Stimulated activated memory B cell treated with anti-CD40 and anti-IgM and Interleukin-4, amounts not matched to agents 10 μg/mL and 1 μg/mL and 100 μg/mL, for 72 hours (primary cell): ENCODE measurements around the gene TUBB1.
A peak's percentile ranks its signal among the peaks of the same experiment; 100 is the strongest.

Source experiments
- ATAC-seq: fragments of 150-1000 bp; cut with Tn5 transposase; 2 replicates; pipeline ENCODE4 v1.10.0; 2021
- H3K27ac Mint-ChIP-seq: one replicate; pipeline ENCODE4 v1.8.0; 2022; ENCODE audit warnings: mild to moderate bottlenecking, mixed read lengths
- H3K27me3 Mint-ChIP-seq: one replicate; pipeline ENCODE4 v1.8.0; 2022; ENCODE audit warnings: mixed read lengths
- H3K36me3 Mint-ChIP-seq: one replicate; pipeline ENCODE4 v1.8.0; 2022; ENCODE audit warnings: mixed read lengths
- H3K4me1 Mint-ChIP-seq: one replicate; pipeline ENCODE4 v1.8.0; 2022; ENCODE audit warnings: mixed read lengths
- H3K4me3 Mint-ChIP-seq: one replicate; pipeline ENCODE4 v1.8.0; 2022; ENCODE audit warnings: mild to moderate bottlenecking, moderate library complexity, mixed read lengths
- H3K9me3 Mint-ChIP-seq: one replicate; pipeline ENCODE4 v1.8.0; 2022; ENCODE audit warnings: mixed read lengths

Gene TUBB1

GRCh38 chr20:59017493-59018231 lies 1.6 kb upstream of the TUBB1 start:
- Mint-ChIP-seq H3K36me3 (peaks cover 24% of the 10 kb centered on the region), H3K4me3 (no peak overlapping the region), H3K27me3 (no peaks in the 10 kb centered on the region), H3K4me1 (peaks cover 50% of the 10 kb centered on the region), H3K9me3 (no peaks in the 10 kb centered on the region), H3K27ac (peak overlapping the region; percentile 90)
- ATAC-seq = peak; percentile 5

- peak overlapping the region; percentile 90 for H3K27ac Mint-ChIP-seq
- peaks cover 47% of the 10 kb centered on the region for H3K4me1 Mint-ChIP-seq
- H3K36me3 Mint-ChIP-seq = peaks cover 28% of the 10 kb centered on the region
- no peaks in the 10 kb centered on the region for H3K27me3 Mint-ChIP-seq
- no peak for ATAC-seq
- H3K4me3 Mint-ChIP-seq = no peak overlapping the region
- H3K9me3 Mint-ChIP-seq = no peaks in the 10 kb centered on the region
These were observed 412 bp upstream of the TUBB1 start for GRCh38 chr20:59018817-59019216.

DNA sequence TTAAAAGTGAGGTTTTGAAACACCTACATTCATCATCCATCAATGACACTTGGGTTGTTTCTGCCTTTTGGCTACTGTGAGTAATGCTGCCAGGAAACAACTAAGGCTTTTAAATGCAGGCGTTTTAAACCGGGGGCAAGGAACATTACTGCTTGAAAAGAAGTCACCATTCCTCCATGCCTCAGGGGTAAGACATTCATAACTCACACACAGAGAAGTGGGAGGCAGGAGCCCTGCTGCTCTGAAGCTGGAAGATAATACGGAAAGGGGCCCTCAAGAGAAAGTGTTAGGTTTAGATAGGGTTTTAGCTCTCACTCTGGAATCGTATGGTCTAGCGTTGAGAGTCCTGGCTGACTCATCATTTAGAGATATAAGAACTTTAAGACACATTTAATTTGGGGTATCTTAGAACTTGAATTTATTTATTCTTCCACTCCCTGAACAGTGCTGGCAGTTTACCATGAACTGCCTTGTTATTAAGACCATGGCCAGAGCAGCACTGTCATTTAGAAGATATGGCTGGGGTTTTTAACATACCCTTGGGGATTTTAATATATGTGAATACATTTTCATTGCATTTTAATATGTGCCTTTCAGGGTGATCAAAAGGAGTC lies 1.8 kb downstream of the TUBB1 start:
- no peak for ATAC-seq
- Mint-ChIP-seq H3K27ac (no peak overlapping the region), H3K27me3 (no peaks in the 10 kb centered on the region), H3K9me3 (no peaks in the 10 kb centered on the region), H3K4me3 (no peak overlapping the region), H3K4me1 (peaks cover 41% of the 10 kb centered on the region), H3K36me3 (peaks cover 49% of the 10 kb centered on the region)

DNA sequence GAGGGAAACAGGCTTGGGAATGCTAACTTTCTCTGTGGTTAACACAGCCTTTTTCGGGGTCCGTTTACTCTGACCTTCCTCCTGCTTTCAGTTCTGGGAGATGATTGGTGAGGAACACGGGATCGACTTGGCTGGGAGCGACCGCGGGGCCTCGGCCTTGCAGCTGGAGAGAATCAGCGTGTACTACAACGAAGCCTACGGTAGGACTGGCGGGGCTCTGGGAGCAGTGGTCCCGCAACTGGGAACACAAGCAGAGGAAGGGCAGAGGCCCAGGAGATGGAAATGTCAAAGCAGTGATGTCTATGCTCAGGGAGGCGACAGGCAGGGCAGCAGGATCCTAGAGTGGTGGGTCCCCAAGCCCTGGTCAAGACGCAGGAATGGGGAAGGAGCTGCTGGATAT lies 3.5 kb downstream of the TUBB1 start:
- H3K36me3 Mint-ChIP-seq = peaks cover 64% of the 10 kb centered on the region
- H3K27ac Mint-ChIP-seq = peak overlapping the region; percentile 28
- peaks cover 37% of the 10 kb centered on the region for H3K4me1 Mint-ChIP-seq
- H3K27me3 Mint-ChIP-seq = no peaks in the 10 kb centered on the region
- no peak for ATAC-seq
- H3K9me3 Mint-ChIP-seq = no peaks in the 10 kb centered on the region
- no peak overlapping the region for H3K4me3 Mint-ChIP-seq

DNA sequence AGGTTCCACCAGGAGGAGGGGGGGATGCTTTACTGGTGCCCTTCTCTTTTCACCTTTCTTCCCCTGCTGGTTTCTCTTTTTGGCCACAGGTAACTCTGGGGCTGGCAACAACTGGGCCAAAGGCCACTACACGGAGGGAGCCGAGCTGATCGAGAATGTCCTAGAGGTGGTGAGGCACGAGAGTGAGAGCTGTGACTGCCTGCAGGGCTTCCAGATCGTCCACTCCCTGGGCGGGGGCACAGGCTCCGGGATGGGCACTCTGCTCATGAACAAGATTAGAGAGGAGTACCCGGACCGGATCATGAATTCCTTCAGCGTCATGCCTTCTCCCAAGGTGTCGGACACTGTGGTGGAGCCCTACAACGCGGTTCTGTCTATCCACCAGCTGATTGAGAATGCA lies 4.4 kb downstream of the TUBB1 start:
- Mint-ChIP-seq H3K36me3 (peaks cover 56% of the 10 kb centered on the region), H3K9me3 (no peaks in the 10 kb centered on the region), H3K27ac (peak overlapping the region; percentile 28), H3K27me3 (no peaks in the 10 kb centered on the region), H3K4me3 (no peak overlapping the region), H3K4me1 (peaks cover 31% of the 10 kb centered on the region)
- ATAC-seq = no peak

GRCh38 chr20:59024111-59024530 lies 4.9 kb downstream of the TUBB1 start:
- no peaks in the 10 kb centered on the region for H3K27me3 Mint-ChIP-seq
- H3K4me3 Mint-ChIP-seq = no peak overlapping the region
- no peak overlapping the region for H3K27ac Mint-ChIP-seq
- H3K9me3 Mint-ChIP-seq = no peaks in the 10 kb centered on the region
- H3K36me3 Mint-ChIP-seq = peaks cover 55% of the 10 kb centered on the region
- ATAC-seq = no peak
- H3K4me1 Mint-ChIP-seq = peaks cover 35% of the 10 kb centered on the region

DNA sequence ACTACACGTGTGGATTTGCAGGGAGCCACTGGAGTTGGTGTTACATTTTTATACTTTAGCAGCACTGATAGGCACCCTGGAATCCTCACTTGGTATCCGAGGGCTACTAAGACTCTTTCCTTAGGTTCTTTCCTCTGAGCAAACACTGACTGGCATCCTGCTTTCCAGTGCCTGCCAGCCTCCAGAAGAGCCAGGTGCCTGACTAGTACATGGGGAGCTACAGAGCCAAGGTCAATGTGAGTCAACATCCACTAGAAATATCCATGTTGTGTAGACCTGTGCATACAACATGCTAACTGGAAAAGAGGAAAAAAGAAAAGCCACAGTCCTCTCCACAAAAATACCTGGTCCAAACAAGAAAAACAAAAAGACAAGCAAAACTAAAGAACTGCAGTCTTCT lies 5.9 kb downstream of the TUBB1 start:
- ATAC-seq = no peak
- Mint-ChIP-seq H3K27me3 (no peaks in the 10 kb centered on the region), H3K9me3 (no peaks in the 10 kb centered on the region), H3K36me3 (peaks cover 62% of the 10 kb centered on the region), H3K27ac (no peak overlapping the region), H3K4me3 (no peak overlapping the region), H3K4me1 (peaks cover 44% of the 10 kb centered on the region)

DNA sequence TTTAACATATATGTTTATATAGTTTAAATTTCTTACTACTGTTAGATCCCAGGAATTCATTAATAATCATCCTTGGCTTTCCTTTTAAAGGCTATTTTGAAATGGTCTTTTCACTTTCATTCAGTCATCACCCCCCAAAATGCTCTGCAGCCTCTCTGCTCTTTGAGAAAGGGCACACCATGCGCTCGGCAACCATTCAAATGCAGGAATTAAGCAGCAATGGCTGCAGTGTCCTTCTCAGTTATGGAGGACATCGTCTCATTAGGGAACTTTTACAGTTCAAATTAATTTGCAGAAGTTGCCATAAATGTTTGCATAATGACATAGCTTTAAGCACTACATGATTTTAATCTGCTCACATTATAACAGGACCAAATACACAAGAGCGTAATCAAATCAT lies 6.3 kb downstream of the TUBB1 start:
- peaks cover 48% of the 10 kb centered on the region for H3K4me1 Mint-ChIP-seq
- H3K4me3 Mint-ChIP-seq = no peak overlapping the region
- peaks cover 66% of the 10 kb centered on the region for H3K36me3 Mint-ChIP-seq

GRCh38 chr20:59026904-59027740 lies 7.9 kb downstream of the TUBB1 start:
- no peak overlapping the region for H3K4me3 Mint-ChIP-seq
- H3K9me3 Mint-ChIP-seq = no peaks in the 10 kb centered on the region
- peak overlapping the region; percentile 7 for H3K27ac Mint-ChIP-seq
- peaks cover 69% of the 10 kb centered on the region for H3K36me3 Mint-ChIP-seq
- no peaks in the 10 kb centered on the region for H3K27me3 Mint-ChIP-seq
- peaks cover 48% of the 10 kb centered on the region for H3K4me1 Mint-ChIP-seq
- ATAC-seq = no peak

More for the DNA sequence above, 6.3 kb downstream of the TUBB1 start:
- H3K27ac Mint-ChIP-seq = no peak overlapping the region
- ATAC-seq = no peak
- no peaks in the 10 kb centered on the region for H3K27me3 Mint-ChIP-seq
- no peaks in the 10 kb centered on the region for H3K9me3 Mint-ChIP-seq

DNA sequence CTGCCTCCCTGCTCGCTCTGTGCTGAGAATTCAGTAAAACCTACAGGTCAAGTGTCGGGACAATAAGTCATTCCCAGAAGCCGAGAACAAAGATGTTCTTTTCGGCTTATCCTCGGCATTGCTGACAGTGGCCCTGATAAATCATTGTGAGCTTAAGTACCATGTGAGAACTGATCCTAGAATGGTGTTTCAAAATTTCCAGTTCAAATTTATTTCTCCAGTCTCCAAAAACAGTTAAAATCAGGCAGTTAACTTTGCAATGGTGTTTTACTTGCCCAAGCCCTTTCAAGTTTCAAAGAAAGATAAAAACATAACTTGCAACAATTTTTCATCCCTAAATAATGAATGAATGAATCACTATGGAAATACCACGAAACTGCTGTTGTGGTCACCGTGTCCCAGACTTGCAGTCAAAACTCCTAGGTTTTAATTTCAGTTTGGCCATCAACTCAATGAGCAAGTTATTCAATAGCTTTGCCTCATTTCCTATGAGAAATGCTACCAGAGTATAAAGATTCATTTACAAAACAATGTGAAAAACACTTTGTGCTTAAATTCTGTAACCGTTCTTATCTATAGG lies 8.6 kb downstream of the TUBB1 start:
- peaks cover 66% of the 10 kb centered on the region for H3K36me3 Mint-ChIP-seq
- ATAC-seq = no peak
- H3K9me3 Mint-ChIP-seq = no peaks in the 10 kb centered on the region
- H3K4me3 Mint-ChIP-seq = no peak overlapping the region
- peaks cover 49% of the 10 kb centered on the region for H3K4me1 Mint-ChIP-seq
- peak overlapping the region; percentile 7 for H3K27ac Mint-ChIP-seq
- H3K27me3 Mint-ChIP-seq = no peaks in the 10 kb centered on the region

DNA sequence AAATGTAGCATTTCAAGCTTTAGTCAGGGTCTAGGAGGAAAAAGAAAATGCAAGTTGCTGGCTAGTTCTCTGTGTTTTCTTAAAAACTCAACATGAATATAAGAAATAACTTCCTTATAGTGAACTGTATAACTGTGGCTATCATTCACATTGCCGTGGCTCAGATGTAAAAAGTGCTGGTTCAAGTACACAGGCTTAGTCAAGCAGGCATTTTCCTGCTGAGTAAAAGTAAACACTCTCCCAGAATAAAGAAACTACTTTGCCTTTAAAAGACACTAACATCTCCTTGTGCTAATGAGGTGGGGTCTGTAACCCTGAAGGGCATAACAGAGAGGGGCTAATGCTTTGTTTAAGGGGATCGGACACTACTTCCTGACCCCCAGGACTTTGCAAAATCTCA lies 9.6 kb downstream of the TUBB1 start:
- no peaks in the 10 kb centered on the region for H3K9me3 Mint-ChIP-seq
- peaks cover 59% of the 10 kb centered on the region for H3K36me3 Mint-ChIP-seq
- H3K4me3 Mint-ChIP-seq = peak overlapping the region; percentile 18
- H3K27ac Mint-ChIP-seq = no peak overlapping the region
- peaks cover 49% of the 10 kb centered on the region for H3K4me1 Mint-ChIP-seq
- no peak for ATAC-seq
- H3K27me3 Mint-ChIP-seq = no peaks in the 10 kb centered on the region

DNA sequence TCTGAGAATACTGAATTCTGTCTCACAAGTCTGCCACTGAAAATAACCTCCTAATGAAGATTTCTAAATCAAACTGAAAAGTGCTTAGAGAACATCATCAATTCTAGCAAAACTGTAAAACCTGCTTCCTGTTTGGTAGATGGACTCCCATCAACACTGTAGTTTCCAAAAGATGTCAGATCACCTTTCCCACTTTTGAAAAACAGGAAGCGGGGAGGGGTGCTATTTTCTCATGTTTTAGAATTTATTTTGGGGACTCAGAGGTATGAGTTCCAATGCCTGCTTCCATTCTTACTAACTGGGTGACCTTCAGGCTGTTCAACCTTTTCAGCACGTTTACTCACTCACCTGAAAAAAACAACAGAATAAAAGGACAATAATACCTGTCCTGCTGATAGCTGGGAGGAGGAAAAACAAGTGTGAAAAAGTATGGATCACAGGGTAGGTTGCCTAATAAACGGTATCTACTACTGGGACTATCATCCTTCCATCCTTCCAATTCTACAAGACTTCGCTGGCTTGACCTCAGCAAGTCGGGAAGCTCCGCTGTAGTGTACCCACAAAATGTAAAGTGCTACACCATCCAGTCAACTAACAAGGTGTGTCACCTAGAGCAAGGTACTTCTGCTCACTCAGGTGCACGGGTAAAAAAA lies 11.8 kb downstream of the TUBB1 start:
- H3K4me1 Mint-ChIP-seq = peaks cover 41% of the 10 kb centered on the region
- peaks cover 55% of the 10 kb centered on the region for H3K36me3 Mint-ChIP-seq
- ATAC-seq = no peak
- H3K9me3 Mint-ChIP-seq = no peaks in the 10 kb centered on the region
- peak overlapping the region; percentile 96 for H3K27ac Mint-ChIP-seq
- H3K4me3 Mint-ChIP-seq = peak overlapping the region; percentile 98
- H3K27me3 Mint-ChIP-seq = no peaks in the 10 kb centered on the region

GRCh38 chr20:59031564-59032022 lies 12.4 kb downstream of the TUBB1 start:
- peak overlapping the region; percentile 98 for H3K4me3 Mint-ChIP-seq
- H3K27ac Mint-ChIP-seq = peak overlapping the region; percentile 96
- H3K4me1 Mint-ChIP-seq = peaks cover 39% of the 10 kb centered on the region
- ATAC-seq = no peak
- peaks cover 57% of the 10 kb centered on the region for H3K36me3 Mint-ChIP-seq
- no peaks in the 10 kb centered on the region for H3K27me3 Mint-ChIP-seq
- no peaks in the 10 kb centered on the region for H3K9me3 Mint-ChIP-seq

DNA sequence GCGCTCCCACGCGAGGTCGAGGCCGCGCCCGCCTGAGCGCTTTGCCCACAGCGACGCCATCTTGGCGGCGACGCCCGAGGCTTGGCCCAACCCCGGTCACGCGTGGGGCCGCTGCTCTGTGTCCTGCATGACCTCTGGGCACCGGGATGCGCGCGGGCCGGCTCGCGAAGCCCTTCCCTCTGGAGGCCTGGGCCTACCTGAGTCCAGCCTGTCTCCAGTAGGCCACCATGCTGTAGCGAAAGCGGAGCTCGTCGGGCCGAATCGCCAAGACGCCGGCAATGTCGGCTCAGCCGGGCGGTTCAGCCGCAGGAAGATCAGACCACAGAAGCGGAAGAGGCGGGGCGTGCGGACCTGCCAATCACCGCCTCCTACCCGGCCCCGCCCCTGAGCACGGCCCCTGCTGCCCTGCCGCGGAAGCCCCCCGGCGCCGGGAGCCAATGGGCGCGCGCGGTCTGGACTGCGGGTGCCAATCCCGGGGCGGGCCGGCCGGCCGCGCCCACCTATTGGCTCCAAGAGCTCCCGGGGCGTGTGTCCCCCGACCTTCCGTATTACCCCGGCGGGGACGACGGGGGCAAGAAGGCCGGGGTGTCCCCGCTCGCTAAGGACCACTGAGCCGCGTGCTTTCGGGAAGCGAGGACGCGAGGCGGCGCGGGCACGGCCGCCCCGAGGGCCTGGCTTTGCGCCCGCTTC lies 12.9 kb downstream of the TUBB1 start, which contains the start of gene ATP5F1E:
ATP5F1E (minus strand) TSS at position 313 of the 690 bp plus-strand sequence; CDS start at position 229, 84 bp downstream.
- ATAC-seq = peak; percentile 99
- peak within 1 kb of the TSS; percentile 96 for H3K27ac Mint-ChIP-seq
- peaks cover 57% of the 10 kb centered on the region for H3K36me3 Mint-ChIP-seq
- no peaks in the 10 kb centered on the region for H3K9me3 Mint-ChIP-seq
- no peaks in the 10 kb centered on the region for H3K27me3 Mint-ChIP-seq
- H3K4me3 Mint-ChIP-seq = peak within 1 kb of the TSS; percentile 98
- peaks cover 34% of the 10 kb centered on the region for H3K4me1 Mint-ChIP-seq
